H9 (cell line): Measurements from ENCODE around the gene NKAPL. TPM values are rescaled to one million over a fixed set of nuclear protein-coding genes. Genes with fewer than 3 reads are reported as not detected.

Source experiments
- total RNA-seq: library from RNA; stranded (reverse); gene quantifications from 2 replicates; pipeline ENCODE4 v1.2.1, GENCODE V29; 2021

Gene NKAPL
- total RNA-seq, 1 experiment from 2014 or later: not detected

Other genes with a start within 250 kb of the NKAPL start
- gene ZNF165, start 178.7 kb upstream of the NKAPL start, total RNA-seq: 5.8 and 6.3 TPM in 2 replicates
- gene ZSCAN16, start 134.7 kb upstream of the NKAPL start, total RNA-seq: 9.8 and 11.0 TPM in 2 replicates
- 22.4 and 25.4 TPM in 2 replicates for gene ZKSCAN8, start 117.4 kb upstream of the NKAPL start, total RNA-seq
- 11.5 and 12.7 TPM in 2 replicates for gene ZSCAN9, start 34.0 kb upstream of the NKAPL start, total RNA-seq
- 8.2 and 8.8 TPM in 2 replicates for gene ZKSCAN4, start 7.0 kb upstream of the NKAPL start, total RNA-seq
- gene ZSCAN26, start 7.8 kb downstream of the NKAPL start, total RNA-seq: 9.0 TPM in 2 replicates
- 8.1 and 10.1 TPM in 2 replicates for gene PGBD1, start 22.3 kb downstream of the NKAPL start, total RNA-seq
- gene ZSCAN31, start 76.9 kb downstream of the NKAPL start, total RNA-seq: 3.6 and 7.1 TPM in 2 replicates
- 7.3 and 8.7 TPM in 2 replicates for gene ZKSCAN3, start 90.7 kb downstream of the NKAPL start, total RNA-seq
- gene ZSCAN12, start 140.4 kb downstream of the NKAPL start, total RNA-seq: 12.6 and 12.7 TPM in 2 replicates
- gene ZSCAN23, start 184.2 kb downstream of the NKAPL start, total RNA-seq: 2.9 and 4.1 TPM in 2 replicates